ENCODE measurements around the gene CYB5B.
"Not testable (repeated sequence)": the region's sequence is repeated elsewhere in the genome, so short reads cannot be mapped to it uniquely, and the experiment has no call there.

The CYB5B gene

GRCh38 chr16:69419956-69420355 is 4.5 kb upstream of the CYB5B start:
- Histone ChIP-seq H3K4me3 (ENCODE audit: low read length) (no peak overlapping the region), H2BK5ac (ENCODE audit: low read length) (no peak overlapping the region), H3K4me2 (ENCODE audit: low read length) (no peak overlapping the region), H4K5ac (ENCODE audit: low read length) (no peak overlapping the region), H3K23ac (ENCODE audit: low read length) (no peak overlapping the region), H3K4ac (ENCODE audit: low read depth, low read length) (no peak overlapping the region), H3K79me2 (ENCODE audit: control insufficient read depth, insufficient read depth, low read length) (peaks cover 5% of the 10 kb centered on the region), H3K9ac (ENCODE audit: low read length) (no peak overlapping the region), H4K8ac (ENCODE audit: low read depth, low read length) (no peak overlapping the region), H3K56ac (ENCODE audit: low read length) (no peak overlapping the region), H3K27me3 (ENCODE audit: insufficient read depth, low read length, poor library complexity) (no peaks in the 10 kb centered on the region), H3K4me1 (ENCODE audit: control insufficient read depth, low read depth, low read length) (peaks cover 5% of the 10 kb centered on the region), H3K79me1 (ENCODE audit: low read length) (peaks cover under 1% of the 10 kb centered on the region), H2BK15ac (replicated peaks; ENCODE audit: low read depth) (no peak overlapping the region), H3K27ac (ENCODE audit: low read depth, low read length) (no peak overlapping the region), H3K36me3 (ENCODE audit: control insufficient read depth, insufficient read depth, low read length) (no peaks in the 10 kb centered on the region), H2AK5ac (ENCODE audit: low read length) (no peak overlapping the region), H3K18ac (ENCODE audit: low read length) (no peak overlapping the region), H2BK120ac (ENCODE audit: low read depth, low read length) (no peak overlapping the region)
- WGBS (ENCODE audit: extremely low coverage, insufficient coverage, low lambda C conversion rate): no CpG with 5 or more reads among the region's 4 CpGs
- DNase-seq: no peak

GRCh38 chr16:69423189-69423588 is 1.2 kb upstream of the CYB5B start:
- Histone ChIP-seq H4K8ac (ENCODE audit: low read depth, low read length) (no peak overlapping the region), H3K4ac (ENCODE audit: low read depth, low read length) (no peak overlapping the region), H2BK5ac (ENCODE audit: low read length) (no peak overlapping the region), H3K4me1 (ENCODE audit: control insufficient read depth, low read depth, low read length) (no peaks in the 10 kb centered on the region), H3K23ac (ENCODE audit: low read length) (no peak overlapping the region), H3K56ac (ENCODE audit: low read length) (no peak overlapping the region), H3K18ac (ENCODE audit: low read length) (no peak overlapping the region), H2BK120ac (ENCODE audit: low read depth, low read length) (no peak overlapping the region), H3K27ac (ENCODE audit: low read depth, low read length) (no peak overlapping the region), H3K4me3 (ENCODE audit: low read length) (no peak overlapping the region), H3K36me3 (ENCODE audit: control insufficient read depth, insufficient read depth, low read length) (no peaks in the 10 kb centered on the region), H2AK5ac (ENCODE audit: low read length) (no peak overlapping the region), H3K79me1 (ENCODE audit: low read length) (peaks cover 2% of the 10 kb centered on the region), H3K79me2 (ENCODE audit: control insufficient read depth, insufficient read depth, low read length) (peaks cover 26% of the 10 kb centered on the region), H3K4me2 (ENCODE audit: low read length) (no peak overlapping the region), H4K5ac (ENCODE audit: low read length) (no peak overlapping the region), H2BK15ac (replicated peaks; ENCODE audit: low read depth) (no peak overlapping the region), H3K27me3 (ENCODE audit: insufficient read depth, low read length, poor library complexity) (no peaks in the 10 kb centered on the region), H3K9ac (ENCODE audit: low read length) (no peak overlapping the region)
- DNase-seq: no peak
- WGBS (ENCODE audit: extremely low coverage, insufficient coverage, low lambda C conversion rate): 100% methylated on average over 2 of the region's 11 CpGs

DNA sequence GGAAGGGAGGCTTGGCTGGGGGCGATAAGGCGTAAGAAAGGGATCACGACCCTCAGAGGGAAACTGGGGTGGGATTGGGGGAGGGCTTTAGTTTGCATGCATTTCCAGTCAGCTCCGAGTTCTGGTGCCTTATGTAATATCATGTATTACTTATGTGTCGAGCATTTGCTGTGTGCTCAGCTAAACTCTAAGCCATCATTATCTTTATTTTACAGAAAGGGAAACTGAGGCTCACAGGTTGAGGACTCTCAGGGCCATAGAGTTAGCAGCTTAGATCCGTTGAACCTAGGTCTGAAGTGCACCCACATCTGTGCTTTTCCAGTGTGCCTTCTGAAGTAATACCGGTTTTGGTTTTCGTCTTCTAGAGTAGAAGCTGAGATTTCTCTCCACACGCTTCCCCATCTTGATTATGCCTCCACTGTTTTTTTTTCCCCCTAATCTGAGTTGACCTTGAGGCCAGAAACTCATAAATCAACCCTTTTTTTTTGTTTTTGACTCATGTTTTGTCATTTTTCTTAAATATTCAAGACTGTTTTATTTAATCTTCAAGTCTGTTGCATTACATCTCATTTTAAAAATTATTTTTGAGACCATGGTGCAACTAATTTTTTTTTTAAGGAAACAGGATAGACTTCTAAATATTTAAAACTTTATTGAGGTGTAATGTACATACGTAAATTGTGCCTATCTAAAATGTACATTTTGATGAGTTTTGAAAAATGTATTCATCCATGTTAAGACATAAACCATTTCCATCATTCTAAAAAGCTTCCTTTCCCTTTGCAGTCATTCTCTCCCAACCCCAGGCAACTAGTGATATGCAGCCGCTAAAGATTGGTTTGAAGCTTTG is 741 bp downstream of the CYB5B start:
- Histone ChIP-seq H3K18ac (ENCODE audit: low read length) (peak overlapping the region; percentile 7), H2BK120ac (ENCODE audit: low read depth, low read length) (peak overlapping the region; percentile 45), H2BK15ac (replicated peaks; ENCODE audit: low read depth) (no peak overlapping the region), H4K8ac (ENCODE audit: low read depth, low read length) (no peak overlapping the region), H3K4ac (ENCODE audit: low read depth, low read length) (peak overlapping the region; percentile 1), H3K79me1 (ENCODE audit: low read length) (peaks cover 5% of the 10 kb centered on the region), H3K4me2 (ENCODE audit: low read length) (peak overlapping the region; percentile 83), H3K27me3 (ENCODE audit: insufficient read depth, low read length, poor library complexity) (no peaks in the 10 kb centered on the region), H3K9ac (ENCODE audit: low read length) (peak overlapping the region; percentile 98), H3K27ac (ENCODE audit: low read depth, low read length) (peak overlapping the region; percentile 84), H3K23ac (ENCODE audit: low read length) (no peak overlapping the region), H2AK5ac (ENCODE audit: low read length) (peak overlapping the region; percentile 70), H3K79me2 (ENCODE audit: control insufficient read depth, insufficient read depth, low read length) (peaks cover 38% of the 10 kb centered on the region), H4K5ac (ENCODE audit: low read length) (peak overlapping the region; percentile 94), H3K56ac (ENCODE audit: low read length) (peak overlapping the region; percentile 96), H3K4me3 (ENCODE audit: low read length) (peak overlapping the region; percentile 82), H2BK5ac (ENCODE audit: low read length) (peak overlapping the region; percentile 81), H3K36me3 (ENCODE audit: control insufficient read depth, insufficient read depth, low read length) (peaks cover 5% of the 10 kb centered on the region), H3K4me1 (ENCODE audit: control insufficient read depth, low read depth, low read length) (no peaks in the 10 kb centered on the region)
- 100% methylated on average over 1 of the region's 11 CpGs for WGBS (ENCODE audit: extremely low coverage, insufficient coverage, low lambda C conversion rate)
- no peak for DNase-seq

DNA sequence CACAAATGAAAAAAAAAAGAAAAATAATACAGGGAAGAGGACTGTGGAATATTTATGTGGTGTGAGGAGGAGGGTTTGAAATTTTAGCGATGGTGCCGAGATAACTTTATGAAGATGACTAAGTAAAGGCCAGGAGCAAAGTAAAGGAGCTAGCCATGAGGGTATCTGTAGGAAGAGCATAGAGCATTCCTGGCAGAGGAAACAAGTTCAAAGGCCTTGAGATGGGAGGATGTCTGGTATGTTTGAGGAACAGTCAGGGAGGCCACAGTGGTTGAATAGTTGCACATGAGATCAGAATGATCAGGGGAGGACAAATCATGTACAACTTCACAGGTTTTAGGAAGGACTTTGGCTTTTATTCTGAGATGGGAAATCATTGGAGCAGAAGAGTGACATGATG is 4.2 kb downstream of the CYB5B start:
- WGBS (ENCODE audit: extremely low coverage, insufficient coverage, low lambda C conversion rate): 100% methylated on average over 2 of the region's 2 CpGs
- no peaks in the 10 kb centered on the region for H3K27me3 ChIP-seq (ENCODE audit: insufficient read depth, low read length, poor library complexity)
- H2BK120ac ChIP-seq (ENCODE audit: low read depth, low read length): no peak overlapping the region
- no peak overlapping the region for H3K23ac ChIP-seq (ENCODE audit: low read length)
- no peak overlapping the region for H3K4me2 ChIP-seq (ENCODE audit: low read length)
- no peaks in the 10 kb centered on the region for H3K4me1 ChIP-seq (ENCODE audit: control insufficient read depth, low read depth, low read length)
- no peak overlapping the region for H3K4ac ChIP-seq (ENCODE audit: low read depth, low read length)
- H2BK15ac ChIP-seq (replicated peaks; ENCODE audit: low read depth): no peak overlapping the region
- peaks cover 7% of the 10 kb centered on the region for H3K36me3 ChIP-seq (ENCODE audit: control insufficient read depth, insufficient read depth, low read length)
- no peak overlapping the region for H4K5ac ChIP-seq (ENCODE audit: low read length)
- H3K18ac ChIP-seq (ENCODE audit: low read length): no peak overlapping the region
- peaks cover 45% of the 10 kb centered on the region for H3K79me2 ChIP-seq (ENCODE audit: control insufficient read depth, insufficient read depth, low read length)
- no peak overlapping the region for H2AK5ac ChIP-seq (ENCODE audit: low read length)
- no peak overlapping the region for H2BK5ac ChIP-seq (ENCODE audit: low read length)
- no peak for DNase-seq
- no peak overlapping the region for H3K4me3 ChIP-seq (ENCODE audit: low read length)
- no peak overlapping the region for H3K9ac ChIP-seq (ENCODE audit: low read length)
- H3K56ac ChIP-seq (ENCODE audit: low read length): no peak overlapping the region
- no peak overlapping the region for H3K27ac ChIP-seq (ENCODE audit: low read depth, low read length)
- no peak overlapping the region for H4K8ac ChIP-seq (ENCODE audit: low read depth, low read length)
- peaks cover 7% of the 10 kb centered on the region for H3K79me1 ChIP-seq (ENCODE audit: low read length)

DNA sequence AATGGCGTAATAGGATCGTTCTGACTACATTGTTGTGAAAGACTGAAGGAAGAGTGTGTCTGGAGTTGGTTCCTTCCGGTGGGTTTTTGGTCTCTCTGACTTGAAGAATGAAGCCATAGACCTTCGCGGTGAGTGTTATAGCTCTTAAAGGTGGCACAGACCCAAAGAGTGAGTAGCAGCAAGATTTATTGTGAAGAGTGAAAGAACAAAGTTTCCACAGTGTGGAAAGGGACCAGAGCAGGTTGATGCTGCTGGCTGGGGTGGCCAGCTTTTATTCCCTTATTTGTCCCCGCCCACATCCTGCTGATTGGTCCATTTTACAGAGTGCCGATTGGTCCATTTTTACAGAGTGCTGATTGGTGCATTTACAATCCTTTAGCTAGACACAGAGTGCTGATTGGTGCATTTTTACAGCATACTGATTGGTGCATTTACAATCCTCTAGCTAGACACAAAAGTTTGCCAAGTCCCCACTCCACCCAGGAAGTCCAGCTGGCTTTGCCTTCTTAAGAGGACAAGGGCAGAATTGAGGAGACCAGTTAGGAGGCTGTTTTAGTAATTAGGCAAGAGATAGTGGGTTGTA is 4.7 kb downstream of the CYB5B start:
- DNase-seq; H3K27ac ChIP-seq (ENCODE audit: low read depth, low read length); H2AK5ac ChIP-seq (ENCODE audit: low read length); H3K4ac ChIP-seq (ENCODE audit: low read depth, low read length); H2BK5ac ChIP-seq (ENCODE audit: low read length); H3K79me1 ChIP-seq (ENCODE audit: low read length); H3K4me2 ChIP-seq (ENCODE audit: low read length); H4K8ac ChIP-seq (ENCODE audit: low read depth, low read length); H3K18ac ChIP-seq (ENCODE audit: low read length); H3K4me3 ChIP-seq (ENCODE audit: low read length); H3K56ac ChIP-seq (ENCODE audit: low read length); H2BK120ac ChIP-seq (ENCODE audit: low read depth, low read length); H3K36me3 ChIP-seq (ENCODE audit: control insufficient read depth, insufficient read depth, low read length); H2BK15ac ChIP-seq (replicated peaks; ENCODE audit: low read depth); H3K9ac ChIP-seq (ENCODE audit: low read length); H3K4me1 ChIP-seq (ENCODE audit: control insufficient read depth, low read depth, low read length); H3K27me3 ChIP-seq (ENCODE audit: insufficient read depth, low read length, poor library complexity); H4K5ac ChIP-seq (ENCODE audit: low read length); H3K23ac ChIP-seq (ENCODE audit: low read length): not testable (repeated sequence)
- H3K79me2 ChIP-seq (ENCODE audit: control insufficient read depth, insufficient read depth, low read length): peaks cover 48% of the 10 kb centered on the region
- no CpG with 5 or more reads among the region's 7 CpGs for WGBS (ENCODE audit: extremely low coverage, insufficient coverage, low lambda C conversion rate)
